HG03139 (cell line): ENCODE measurements around the gene ASPSCR1.

Experiments
- ATAC-seq: cut with Tn5 transposase; IDR thresholded peaks from one replicate; pipeline ENCODE4 v1.9.1; 2021; ENCODE audit not compliant: unreplicated experiment

ASPSCR1 gene, protein sequence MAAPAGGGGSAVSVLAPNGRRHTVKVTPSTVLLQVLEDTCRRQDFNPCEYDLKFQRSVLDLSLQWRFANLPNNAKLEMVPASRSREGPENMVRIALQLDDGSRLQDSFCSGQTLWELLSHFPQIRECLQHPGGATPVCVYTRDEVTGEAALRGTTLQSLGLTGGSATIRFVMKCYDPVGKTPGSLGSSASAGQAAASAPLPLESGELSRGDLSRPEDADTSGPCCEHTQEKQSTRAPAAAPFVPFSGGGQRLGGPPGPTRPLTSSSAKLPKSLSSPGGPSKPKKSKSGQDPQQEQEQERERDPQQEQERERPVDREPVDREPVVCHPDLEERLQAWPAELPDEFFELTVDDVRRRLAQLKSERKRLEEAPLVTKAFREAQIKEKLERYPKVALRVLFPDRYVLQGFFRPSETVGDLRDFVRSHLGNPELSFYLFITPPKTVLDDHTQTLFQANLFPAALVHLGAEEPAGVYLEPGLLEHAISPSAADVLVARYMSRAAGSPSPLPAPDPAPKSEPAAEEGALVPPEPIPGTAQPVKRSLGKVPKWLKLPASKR

DNA sequence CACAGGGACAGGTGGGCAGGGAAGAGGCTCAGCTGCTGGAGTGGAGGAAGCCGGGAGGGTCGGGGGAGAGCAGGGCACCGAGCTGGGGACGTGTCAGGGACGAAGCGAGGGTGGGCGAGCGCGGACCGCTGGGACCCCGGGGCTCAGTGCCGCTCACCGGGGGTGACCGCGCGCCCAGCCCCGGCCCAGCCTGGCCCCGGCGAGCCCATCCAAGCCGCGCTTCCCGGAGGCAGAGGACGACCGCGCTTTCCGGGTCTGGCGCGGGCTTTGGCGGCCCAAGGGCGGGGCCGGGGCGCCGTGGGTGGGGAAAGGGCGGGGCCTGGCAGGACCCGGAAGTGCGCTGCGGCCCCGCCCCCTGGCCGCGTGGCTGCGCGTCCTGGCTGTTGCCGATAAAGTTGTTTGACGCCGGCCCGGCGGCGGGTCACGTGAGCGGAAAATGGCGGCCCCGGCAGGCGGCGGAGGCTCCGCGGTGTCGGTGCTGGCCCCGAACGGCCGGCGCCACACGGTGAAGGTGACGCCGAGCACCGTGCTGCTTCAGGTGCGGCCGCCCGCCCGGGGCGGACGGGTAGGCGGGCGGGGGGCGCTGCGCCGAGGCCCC lies at the start of gene ASPSCR1:
TSS of gene ASPSCR1 (plus strand) at position 419 of the 598 bp plus-strand sequence. CDS start at position 437, 18 bp downstream.
- peak; percentile 60 for ATAC-seq

DNA sequence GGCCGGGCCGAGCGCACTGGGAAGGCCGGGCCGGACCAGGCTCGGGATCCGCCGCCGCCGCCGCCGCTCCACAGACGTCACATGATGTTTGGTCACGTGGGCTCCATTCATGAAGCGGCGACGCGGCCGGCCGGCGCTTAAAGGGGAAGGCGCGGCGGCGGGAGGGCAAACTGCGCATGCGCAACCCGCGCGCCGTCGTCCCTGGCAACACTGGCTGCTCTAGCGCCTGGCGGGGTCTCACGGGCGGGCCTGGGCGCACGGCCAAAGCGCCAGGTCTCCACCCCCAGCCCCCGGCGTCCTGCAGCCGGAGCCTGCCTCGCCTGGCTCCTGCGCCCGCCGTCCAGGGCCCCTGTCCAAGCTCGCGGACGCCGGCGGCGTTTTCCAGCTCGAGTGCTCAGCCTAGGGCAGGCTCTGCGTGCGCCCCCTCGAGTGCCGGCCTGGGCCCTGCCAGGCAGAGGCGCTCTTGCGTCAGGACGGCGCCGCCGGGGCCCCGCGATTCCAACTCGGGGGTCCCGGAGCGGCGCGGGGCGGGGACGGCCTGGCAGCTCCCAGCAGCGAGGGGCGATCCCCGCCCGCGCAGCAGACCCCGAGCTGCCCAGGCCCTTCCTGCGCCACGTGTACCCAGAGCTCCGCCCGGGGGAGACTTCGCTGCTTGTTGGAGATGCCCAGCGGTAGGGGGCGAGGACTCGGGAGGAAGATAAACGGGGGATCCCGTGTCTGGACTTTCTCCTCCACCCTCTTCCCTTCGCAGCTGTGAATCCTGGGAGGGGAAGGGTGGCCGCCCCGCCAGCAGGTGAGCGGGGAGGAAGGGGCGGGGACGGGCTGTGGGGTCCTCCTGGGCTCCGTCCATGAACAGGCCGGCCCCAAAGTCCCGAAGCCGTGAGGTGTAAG lies 49.5 kb upstream of the ASPSCR1 start, which contains the start of gene MAFG:
TSS of gene MAFG (minus strand) at position 83 of the 891 bp plus-strand sequence. CDS start 4,550 bp downstream, outside the sequence.
- peak; percentile 51 for ATAC-seq

DNA sequence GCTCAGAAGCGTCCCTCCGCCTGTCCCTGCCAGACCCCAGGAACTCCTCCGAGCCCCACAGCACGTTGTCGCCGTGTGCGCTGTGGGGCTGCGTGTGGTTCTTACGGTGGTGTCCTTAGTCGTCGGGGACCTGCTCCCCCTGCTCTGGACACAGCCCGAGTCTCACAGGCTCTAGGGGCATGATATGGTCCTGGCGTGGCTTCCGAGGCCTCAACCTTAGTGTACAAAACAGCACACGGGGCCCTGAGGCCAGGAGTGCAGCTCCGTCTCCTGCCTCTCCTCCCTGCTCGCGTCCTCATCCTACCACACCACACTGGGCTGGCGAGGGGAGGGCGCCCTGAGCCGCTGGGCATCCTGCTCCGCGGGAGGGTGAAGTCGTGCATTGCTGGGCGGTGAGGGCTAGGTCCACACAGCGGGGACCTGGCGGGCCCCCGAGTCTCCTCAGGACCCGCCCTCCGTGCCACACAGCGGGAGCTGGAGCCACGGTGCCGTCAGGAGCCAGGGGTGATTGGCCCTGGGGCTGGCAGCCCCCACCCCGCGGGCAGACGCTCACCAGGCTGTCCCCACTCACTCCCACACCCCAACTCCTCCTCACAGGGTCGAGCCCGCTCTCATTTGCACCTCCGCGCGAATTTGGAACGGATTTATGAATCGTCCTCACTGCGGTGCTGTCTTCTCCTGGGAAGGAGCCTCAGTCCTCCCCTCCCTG lies 48.7 kb upstream of the ASPSCR1 start:
- ATAC-seq = no peak

DNA sequence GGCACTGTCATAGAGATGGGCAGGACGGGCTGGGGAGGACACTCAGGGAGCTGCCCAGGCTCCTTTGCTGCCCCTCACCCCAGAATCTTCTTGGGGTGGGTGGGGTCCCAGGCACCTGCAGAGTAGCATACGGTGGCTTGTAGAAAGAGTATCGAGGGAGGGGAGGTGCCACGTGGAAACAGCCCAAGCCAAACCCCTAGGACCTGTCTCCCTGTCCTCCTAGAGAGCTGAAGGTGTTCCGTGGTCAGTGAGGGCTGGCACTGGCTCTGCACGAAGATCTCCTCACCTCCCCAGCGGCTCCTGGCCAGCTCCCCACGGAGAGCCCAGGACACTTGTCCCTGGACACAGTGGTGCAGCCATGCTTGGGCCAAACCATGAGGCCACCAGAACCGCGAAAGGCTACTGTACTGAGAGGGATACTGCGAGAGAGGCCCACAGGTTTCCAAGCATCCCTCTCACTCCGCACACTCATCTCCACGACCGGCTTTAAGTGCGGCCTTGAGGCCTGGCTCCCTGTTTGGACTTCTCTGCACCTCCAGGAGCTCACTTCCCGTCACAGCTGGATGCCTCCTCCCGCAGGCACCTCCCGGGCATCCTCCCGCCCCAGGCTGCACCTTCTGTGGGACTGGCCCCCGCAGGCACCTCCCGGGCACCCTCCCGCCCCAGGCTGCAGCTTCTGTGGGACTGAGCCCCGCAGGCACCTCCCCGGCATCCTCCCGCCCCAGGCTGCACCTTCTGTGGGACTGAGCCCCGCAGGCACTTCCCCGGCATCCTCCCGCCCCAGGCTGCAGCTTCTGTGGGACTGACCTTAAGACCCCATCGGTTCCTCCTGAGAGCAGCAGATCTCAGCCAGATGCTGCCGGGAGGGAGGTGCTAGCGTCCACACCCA lies 47.9 kb upstream of the ASPSCR1 start:
- ATAC-seq = no peak

DNA sequence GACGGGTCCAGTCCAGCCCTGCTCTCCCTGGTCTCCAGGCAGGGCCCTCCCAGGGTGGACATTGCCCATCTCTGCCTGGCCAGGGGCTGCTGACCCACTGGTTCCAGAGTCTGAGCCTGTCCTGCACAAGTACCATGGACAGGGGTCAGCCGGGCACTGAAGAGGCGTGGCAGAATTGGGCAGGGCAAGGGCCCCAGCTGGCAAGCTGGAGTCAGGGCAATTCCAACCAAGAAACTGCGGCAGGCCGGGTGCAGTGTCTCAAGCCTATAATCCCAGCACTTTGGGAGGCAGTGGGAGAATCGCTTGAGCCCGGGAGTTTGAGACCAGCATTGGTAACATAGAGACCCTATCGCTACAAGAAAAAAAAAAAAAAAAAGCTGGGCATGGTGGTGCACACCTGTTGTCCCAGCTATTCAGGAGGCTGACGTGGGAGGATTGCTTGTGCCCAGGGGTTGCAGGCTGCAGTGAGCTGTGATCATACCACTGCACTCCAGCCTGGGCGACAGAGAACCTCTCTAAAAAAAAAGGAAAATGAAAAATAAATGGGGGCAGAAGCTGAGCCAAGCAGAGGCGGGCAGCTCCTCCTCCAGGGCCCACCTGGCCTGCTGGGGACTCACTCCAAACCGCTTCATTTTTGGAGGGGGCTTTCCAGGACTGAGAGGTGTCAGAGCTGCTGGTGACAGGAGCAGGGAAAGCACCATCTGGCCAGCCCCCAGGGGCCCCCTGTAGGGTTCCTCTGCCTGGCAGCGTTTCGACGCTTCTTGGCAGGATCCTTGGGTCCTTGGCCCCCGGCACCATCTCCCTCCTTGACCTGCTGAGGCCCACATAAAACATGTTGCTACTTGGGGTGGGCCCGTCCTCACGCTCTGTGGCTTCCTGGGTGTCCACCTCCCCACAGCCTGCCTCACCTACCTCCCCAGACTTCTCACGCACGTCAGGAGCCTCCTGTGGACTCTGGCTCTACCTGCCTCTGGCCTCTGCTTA lies 47.0 kb upstream of the ASPSCR1 start:
- ATAC-seq = no peak

DNA sequence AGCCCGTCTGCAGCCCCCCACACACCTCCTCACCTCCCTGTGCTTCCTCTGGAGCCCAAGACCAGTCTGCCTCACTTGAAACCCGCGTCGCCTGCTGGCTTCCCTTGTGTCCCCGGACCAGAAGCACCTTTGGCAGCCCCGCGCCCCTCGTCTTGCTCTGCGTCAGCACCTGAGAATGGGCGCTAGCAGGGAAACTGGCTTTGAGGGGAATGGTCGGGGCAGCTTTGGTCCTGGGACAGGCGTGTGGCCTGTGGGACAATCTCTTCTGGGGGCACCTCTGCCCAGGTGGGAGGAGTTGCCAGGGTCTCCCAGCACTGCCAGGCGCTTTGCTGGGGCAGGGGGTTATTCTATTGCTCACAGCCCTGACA lies 46.3 kb upstream of the ASPSCR1 start:
- ATAC-seq = no peak

DNA sequence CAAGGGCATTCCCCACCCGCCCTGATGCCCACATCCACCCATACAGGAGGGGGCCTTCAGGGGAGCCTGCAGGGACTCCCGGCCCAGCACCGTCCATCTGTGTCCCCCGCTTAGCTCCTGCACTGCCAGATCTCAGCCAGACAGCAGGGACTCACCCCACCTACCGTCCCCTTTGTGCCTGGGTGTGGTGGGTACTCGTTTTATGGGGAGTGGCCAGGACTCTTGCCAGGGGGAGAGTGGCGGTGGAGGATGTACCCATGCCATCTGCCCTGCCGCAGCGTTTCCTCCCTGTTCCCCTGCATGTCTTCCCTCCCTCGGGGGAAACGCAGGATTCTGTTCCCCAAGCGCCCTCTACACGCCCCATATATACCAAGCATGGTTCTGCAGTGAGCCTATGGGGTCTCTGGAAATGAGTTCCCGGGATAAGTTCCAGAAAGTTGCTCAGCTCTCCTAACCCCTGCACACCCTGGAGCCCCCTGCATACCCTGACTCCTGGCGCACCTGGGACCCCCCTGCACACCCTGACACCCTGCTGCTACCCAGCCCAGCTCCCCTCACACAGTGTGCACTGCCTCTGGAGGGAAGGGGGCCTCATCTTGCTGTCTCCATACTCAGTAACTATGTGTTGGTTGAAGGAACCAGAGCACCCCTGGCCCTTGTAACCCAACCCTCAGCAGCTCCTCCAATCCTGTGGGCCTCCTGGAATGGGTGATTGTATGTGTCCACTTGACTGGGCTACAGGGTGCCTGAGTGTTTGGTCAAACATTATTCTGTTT lies 45.7 kb upstream of the ASPSCR1 start:
- no peak for ATAC-seq

DNA sequence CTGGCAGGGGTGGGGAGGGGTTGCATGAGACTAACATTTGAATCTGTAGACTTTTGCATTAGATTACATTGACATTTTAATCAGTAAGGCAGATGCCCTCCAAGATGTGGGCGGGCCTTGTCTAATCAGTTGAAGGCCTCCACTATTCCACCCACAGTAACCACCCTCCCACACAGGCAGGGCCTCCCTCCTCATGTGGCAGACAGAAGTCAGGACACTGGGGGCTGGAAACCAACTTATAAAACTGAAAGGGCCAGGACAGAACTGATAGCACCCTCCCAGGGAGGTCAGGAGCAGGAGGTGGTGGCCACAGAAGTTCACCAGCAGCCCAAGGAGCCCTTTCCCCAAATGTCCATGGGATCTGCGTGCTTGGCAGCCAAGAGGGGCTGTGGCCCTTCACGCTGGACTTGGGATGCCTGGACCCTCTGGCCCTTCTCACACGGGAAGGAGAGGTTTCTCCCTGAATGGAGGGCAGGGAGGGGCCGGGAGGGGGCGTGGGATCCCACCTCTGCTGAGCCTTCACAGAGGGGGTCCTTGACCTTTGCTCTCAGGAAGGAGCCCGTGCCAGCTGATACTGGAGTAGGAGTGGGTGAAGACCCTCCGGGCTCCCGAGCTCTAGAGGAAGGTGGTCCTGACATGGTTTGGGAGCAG lies 45.0 kb upstream of the ASPSCR1 start:
- no peak for ATAC-seq

DNA sequence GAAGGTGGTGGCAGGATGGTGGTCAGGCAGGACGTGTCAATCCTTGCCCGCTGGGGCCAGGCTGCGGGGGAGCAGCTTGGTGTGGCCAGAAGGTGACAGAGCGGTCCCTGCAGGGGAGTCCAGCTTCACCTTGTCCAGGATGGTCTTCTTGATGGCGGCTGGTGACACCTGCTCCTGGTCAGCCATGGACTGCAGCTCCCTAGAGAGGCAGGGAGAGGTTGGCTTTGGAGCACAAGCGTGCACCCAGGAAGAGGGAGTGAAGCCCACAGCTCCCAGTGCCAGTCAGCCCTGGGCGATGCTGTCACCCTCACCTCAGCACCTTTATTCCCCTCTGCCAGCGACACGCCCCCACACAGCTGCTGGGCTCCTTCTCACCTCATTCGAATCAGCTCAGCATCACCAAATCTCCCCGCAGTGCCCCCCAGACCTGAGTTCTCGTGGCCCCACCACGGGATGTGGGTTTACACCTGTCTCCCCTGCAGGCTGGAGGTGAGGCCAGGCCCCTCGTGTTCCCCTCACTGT lies 44.2 kb upstream of the ASPSCR1 start:
- ATAC-seq = no peak

DNA sequence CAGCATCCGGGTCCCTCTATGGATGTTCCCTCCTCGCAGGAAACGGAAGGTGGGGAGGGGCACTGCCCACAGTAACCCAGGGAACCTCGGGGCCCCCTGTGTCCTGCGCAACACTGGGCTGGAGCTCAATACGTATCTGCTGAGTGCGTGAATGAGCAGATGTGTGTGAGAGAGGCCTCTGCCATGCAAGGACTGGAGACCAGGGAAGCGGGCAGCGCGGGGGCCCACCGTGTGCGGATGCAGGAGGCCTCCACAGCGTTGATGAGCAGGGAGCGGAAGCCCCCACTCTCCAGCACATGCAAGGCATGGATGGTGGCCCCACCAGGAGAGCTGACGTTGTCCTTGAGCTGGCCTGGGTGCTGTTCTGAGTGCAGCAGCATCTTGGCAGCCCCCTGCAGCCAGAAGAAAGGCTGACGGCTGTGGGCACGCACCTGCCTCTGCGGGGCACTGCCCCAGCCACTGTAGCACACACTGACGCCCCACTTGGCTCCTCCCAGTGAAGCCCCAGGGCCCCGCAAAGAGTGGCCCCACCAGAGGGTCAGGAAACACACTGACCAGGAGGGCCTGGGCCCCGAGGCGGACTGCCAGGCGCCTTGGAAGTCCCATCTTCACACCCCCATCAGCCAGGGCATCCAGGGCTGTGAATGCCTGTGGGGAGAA lies 43.2 kb upstream of the ASPSCR1 start:
- ATAC-seq = no peak

DNA sequence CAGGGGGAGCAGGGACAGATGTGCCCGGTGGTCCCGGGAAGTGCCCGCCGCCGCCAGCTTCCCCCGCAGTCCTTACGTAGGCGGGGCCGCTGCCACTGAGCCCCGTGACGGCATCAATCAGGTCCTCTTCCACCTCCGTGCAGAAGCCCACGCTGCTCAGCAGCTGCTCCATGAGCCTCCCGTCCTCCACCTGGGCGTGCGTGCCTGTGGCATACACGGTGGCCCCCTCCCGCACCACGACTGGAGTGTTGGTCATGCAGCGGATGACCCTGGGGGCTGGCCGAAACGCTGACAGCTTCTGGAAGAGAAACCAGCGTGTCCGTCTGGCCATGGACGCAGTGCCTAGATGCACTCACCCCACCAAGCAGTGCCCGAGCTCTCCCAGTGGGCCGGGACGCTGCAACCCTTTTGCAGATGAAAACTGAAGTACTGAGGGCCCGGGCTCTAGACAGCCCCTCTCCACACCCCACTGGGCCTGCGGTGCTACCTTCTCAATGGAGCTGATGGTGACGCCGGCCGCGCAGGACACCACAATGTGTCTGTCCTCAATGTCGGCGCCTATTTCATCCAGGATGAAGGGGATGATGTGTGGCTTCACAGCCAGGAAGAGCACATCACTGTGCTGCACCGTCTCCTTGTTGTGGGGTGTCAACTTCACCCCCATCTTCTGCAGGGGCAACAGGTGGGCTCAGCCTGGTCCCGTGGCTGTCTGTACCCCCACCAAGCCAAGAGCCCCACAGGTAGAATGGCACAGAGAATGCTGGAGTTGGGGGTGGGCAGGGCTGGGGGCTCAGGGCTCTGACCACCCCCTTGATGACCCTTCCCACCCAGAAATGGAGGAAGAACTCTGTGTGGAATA lies 42.4 kb upstream of the ASPSCR1 start:
- no peak for ATAC-seq

DNA sequence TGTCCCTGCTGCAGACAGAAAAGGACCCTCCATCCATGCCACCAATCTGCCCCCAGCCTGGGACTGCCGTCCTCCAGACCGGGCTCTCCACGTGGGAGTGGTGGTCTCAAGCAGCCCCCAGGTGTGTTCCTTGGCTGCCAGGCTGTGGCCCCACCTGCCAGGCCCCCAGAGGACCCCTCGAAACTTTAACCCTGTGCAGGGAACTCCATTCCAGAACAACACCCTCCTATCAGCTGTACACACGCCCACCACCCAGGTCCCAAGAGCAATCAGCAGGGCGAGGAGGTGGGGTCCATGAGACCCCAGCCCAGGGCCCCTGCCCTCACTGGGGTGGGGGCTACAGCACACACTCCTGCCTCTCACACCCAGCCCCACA lies 41.7 kb upstream of the ASPSCR1 start:
- ATAC-seq = no peak

DNA sequence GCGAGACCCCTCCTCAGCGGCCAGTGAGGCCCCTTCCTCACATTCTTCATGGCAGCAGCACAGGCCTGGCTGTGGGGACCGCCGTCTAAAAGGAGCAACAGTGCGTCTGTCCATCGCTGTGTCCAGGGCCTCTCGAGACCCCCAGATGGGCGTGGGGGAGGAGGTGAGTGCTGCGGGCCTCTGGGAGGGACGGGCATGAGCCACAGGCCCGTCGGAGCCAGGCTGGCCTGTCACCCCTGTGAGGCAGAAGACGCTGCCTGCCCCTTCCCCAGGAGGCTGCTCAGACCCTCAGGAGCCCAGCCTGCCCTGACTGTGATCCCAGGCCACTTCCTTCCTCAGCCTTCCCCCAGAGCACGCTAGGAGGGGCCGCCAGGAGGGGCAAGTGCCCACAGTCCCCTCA lies 38.2 kb upstream of the ASPSCR1 start:
- ATAC-seq = no peak

DNA sequence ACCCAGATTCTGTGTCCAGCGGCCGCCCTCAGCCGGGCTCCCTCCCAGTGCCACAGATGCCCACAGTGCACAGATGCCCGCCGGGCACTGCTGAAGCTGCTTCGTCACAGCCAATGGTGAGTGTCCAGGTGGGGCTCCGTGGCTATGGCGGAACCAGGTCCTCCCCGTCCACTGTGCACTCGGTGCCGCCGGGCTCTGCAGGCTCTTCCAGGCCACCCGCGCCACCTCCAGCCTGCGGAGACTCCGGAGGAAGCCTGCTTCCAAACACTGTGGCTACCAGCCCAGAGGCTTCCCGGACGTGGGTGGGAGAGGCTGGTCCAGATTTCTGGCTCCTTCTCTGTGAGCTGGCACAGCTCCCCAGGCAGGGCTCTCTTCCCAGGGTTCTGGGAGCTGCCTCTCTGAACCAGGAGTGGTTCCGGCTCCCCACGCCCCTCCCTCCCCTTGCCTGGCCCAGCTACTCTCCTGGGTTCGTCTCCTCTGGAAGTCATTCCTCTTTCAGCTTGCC lies 37.5 kb upstream of the ASPSCR1 start:
- no peak for ATAC-seq
